Amygdala (tissue), 56 donors: ENCODE measurements around the gene DUS1L.

Source experiments
- DNase-seq, 56 donors: peaks; one replicate each; lab custom pipeline; 2025; lab: John Stamatoyannopoulos, UW

The DUS1L gene

DNA sequence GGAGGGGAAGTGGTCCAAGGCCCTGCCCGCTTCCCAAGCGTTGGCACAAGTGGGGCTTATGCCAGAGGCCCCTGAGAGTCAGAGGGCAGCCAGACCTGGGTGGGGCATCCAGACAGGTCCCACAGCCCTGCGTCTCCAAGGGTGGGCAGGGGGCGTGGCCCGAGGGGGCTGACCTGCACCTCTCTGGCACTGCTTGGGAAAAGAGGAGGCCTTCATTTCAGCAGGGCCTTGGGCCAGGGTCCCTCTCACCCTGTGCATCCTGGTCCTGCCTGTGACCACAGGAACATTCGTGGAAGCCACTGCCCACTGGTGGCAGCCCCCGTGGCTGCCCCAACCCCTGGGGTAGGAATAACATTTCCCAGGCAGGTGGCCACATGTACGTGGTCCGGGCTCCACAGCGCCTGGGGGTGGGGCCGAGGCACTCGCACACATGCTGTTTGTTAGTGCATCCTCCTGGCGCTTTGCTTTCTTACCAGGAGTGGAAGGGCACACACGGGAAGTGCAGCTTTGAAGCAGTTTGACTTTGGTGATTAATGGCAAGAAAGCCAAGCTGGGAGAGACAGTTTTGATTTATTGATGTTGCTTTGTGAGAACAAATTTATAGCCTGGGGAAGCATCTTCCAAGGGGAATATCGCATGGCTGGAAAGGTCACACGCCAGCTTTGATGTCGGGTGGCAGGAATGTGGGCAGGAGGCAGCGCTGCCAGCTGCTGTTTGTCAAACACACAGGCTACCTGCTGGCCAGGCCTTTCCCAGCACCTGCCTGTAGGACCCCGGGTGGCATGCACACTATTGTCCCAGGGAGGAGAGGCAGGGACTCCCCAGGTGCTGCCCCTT lies 47.2 kb downstream of the DUS1L start:
- DNase-seq = no peak

DNA sequence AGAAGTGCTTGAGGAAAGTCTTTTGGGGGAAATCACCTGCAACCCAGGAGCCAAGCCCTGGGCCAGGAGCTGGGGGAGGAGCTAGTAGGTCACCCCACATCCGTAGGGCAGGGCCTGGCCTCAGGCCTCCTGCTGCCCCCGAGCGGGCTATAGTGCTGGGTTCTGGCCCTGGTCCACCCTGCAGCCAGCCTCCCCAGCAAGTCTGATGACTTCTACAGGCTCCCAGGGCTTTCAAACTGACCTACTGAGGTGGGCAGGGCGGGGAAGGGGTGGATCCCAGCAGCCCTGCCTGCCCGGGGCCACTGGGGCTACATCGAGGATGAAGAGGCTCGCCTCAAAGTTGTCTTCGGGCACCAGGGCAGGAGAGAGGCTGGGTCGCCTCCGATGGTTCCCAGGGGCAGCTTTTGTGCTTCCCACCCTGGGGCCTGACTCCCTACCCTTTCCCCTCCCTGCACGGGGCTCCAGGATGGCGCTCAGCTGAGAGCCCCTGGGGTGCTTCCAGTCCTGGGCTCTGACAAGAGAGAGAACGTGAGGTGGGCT lies 47.9 kb downstream of the DUS1L start:
- no peak for DNase-seq

DNA sequence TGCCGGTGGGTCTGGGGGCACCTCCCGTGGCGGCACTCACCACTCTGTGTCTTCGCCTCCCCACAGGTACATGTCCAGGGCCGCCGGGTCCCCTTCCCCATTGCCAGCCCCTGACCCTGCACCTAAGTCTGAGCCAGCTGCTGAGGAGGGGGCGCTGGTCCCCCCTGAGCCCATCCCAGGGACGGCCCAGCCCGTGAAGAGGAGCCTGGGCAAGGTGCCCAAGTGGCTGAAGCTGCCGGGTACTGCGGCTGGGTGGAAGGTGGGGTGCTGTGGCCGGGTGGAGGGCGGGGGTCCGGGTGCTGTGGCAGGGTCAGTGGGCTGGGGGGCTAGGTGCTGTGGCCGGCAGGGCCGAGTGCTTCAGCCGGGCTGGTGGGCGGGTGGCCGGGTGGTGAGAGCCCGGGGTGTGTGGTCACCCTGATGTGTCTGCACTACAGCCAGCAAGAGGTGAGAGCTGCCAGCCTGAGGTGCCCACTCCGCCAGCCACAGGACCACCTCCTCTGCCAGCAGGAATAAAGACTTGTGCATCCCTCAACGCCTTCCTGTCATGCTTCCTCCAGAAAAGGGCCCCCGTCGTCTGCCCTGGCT lies 48.6 kb downstream of the DUS1L start:
- no peak for DNase-seq

DNA sequence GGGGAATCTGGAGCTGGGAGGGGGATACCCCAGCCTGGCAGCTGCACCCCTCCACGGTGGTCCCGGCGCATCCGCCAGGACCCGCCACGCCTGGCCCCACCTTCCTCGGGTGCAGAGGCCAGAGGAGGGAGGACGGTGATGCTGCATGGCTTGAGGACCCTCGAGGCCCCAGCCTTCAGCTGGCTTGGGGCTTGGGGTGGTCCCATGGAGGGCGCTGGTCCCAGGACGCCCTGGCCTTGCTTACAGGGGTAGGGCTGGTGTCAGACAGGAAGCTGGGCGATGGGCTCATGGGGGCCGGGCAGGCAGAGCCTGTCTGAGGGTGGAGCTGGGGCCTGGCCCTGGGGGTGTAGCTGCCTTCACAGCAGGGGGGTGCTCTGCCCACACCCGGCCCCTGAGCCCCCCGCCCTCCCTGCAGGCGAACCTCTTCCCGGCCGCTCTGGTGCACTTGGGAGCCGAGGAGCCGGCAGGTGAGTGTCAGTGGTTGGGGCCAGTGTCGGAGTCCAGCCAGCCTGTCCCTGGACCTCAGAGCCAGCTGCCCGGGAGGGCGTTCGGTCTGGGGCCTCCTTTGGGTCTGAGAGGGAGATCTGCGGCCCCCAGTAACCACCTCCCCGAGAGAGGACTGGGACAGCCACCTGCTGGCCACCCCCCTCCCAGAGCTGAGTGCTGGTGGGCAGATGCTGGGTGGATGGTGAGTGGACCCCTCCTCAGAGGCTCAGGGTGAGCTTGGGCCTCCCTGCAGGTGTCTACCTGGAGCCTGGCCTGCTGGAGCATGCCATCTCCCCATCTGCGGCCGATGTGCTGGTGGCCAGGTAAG lies 49.3 kb downstream of the DUS1L start:
- DNase-seq = no peak

DNA sequence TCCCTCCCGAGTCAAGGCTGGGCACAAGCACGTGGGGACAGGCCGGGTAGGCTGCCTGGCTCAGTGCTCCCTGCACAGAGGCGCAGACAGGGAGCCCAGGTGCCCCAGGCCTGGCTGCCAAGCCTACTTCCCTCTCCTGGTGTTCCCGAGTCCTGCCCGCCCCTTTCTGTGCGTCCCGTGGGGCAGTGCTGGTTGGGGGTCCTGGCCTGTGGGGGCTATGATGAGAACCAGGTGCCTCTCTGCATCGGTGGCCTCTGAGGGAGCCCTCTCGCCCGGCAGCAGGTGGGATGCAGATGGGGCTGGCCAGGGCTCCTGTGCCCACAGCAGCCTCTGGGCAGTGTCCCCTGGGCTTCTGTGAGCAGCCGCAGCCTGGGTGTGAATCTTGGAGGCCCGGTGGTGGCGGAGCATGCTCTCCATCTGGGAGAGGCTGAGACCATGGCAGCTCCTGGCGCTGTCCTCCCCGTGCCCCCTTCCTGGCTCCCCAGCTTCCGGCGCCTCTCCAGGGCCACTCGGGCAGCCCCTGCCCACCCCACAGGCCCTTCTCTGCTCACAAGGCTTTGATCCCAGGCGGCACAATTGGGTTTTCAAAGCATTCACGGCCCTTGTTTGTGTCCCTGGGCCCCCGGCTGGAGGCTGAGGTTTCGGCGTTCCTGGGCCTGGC lies 50.2 kb downstream of the DUS1L start:
- no peak for DNase-seq

DNA sequence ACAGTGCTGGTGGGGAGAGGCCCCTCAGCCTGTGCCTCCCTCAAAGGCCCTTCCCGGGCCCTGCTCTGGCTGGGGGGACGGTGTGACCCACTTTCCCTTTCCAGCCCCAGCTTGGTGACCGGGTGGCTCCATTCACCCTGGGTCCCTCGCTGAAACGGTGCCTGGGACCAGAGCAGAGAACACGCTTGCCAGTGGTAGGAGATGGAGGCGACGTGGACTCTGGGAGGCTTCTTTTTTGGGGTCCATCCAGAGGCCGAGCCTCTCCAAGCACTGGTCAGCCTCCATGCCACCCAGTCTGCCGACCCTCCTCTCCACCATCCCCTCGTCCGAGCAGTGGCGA lies 50.7 kb downstream of the DUS1L start:
- DNase-seq = no peak

DNA sequence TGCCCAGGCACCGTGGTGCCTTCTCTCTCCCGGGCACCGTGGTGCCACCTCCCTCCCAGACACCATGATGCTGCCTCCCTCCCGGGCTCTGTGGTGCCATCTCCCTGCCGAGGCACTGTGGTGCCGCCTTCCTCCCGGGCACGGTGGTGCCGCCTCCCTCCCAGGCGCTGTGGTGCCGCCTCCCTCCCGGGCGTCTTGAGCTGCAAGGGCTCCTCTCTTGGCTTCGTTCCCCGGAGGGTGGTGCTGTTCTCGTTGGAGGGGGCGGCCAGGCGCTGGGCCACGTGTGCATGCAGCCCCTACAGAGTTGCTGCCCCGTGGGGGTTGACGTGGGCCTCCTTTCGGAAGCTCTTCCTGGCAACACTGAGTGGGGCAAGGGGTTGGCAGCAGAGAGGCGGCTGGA lies 51.2 kb downstream of the DUS1L start:
- DNase-seq = peak in 20 of 56 donors; percentile 9 to 56 (median 28)

DNA sequence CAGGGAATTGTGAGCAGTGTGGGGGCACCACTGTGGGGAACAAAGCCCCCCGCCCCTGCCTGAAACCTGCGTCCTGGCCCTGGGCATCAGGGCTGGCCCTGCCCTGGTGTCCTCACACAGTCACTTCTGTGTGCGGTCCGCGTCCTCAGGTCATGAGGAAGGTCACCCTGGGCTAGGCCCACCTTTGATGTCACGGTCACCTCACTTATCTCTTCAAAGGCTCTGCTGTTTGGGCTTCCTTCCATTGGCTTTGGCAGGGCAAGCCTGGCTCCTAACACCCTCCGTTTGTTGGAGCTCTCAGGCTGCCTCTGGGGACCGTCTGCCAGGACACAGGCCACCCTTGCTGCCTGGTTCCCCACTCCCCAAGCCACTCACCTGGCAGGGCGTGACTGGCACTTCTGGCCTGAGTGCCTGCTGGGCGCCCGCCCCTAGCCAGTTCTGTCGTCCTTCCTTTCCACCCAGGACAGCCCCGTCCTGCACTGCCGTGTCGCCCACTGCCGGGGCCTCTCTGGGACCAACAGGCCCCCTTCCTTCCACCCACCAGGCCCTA lies 51.8 kb downstream of the DUS1L start:
- DNase-seq = no peak

DNA sequence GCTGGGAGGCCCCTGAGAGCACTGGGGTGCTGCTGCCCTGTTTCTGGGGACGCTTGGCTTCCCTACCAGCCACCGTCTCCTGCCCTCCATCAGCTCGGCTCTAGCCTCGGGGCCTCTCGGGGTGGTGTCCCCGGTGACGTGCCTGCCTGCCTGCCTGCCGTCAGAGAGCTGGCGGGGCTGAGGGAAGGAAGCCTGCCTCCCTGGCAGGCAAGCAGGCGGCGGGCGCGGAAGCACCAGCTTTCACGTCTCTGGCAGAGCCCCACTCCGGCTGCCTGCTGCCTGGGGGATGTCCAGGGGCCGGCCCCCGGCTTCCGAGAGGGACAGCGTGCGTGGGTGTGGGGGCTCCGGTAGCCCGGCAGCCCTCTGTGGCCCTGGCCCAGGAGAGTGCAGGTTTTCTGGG lies 52.3 kb downstream of the DUS1L start:
- peak in 29 of 56 donors; percentile 14 to 85 (median 47) for DNase-seq

DNA sequence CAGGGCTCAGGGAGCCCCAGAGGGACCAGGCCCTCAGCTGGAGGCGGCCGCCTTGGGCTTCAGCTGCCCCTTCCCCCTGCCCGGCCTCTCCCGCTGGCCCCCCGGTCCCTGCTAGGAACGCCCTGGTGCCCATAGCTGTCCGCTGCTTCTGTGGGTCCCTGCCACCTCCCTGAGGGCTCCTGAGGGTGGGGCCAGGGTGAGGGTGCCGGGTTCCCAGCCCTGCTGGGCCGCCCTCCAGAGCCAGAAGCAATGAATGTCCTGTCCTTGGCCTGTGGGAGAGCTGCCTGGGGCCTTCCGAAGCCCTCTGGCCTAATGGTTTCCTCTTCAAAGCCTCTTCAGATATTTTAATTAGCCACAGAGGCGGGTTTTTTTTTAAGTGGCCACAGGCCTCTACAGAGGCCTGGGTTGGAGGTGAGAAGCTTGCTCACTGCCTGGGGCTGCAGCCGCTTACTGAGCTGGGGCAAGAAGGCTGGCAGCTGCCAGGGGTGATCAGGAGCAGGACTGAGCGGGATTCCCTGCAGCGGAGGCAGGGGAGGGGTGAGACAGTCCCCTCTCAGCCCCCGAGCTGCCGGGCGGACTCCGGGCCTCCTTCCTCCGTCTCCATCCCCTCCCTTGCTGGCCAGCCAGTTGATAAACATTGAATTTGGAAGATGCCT lies 52.8 kb downstream of the DUS1L start:
- DNase-seq = peak in 1 of 56 donors; percentile 27

DNA sequence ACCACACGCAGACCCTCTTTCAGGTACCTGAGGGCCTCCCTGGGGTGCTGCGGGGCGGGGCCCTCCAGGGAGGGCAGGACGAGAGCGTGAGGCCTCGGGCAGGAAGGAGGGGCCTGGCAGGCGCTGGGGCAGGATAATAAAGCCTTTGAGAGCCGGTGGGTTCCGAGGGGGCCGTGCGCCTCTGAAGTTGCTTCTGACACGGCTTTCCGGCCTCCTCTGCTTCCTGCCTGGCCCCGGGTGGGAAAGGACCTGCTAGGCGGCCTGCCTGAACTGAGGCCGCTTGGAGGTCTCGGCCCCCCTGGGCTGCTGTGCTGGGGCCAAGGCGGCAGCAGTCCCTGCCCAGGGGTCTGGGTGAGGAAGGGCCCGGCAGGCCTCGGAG lies 53.4 kb downstream of the DUS1L start:
- no peak for DNase-seq

DNA sequence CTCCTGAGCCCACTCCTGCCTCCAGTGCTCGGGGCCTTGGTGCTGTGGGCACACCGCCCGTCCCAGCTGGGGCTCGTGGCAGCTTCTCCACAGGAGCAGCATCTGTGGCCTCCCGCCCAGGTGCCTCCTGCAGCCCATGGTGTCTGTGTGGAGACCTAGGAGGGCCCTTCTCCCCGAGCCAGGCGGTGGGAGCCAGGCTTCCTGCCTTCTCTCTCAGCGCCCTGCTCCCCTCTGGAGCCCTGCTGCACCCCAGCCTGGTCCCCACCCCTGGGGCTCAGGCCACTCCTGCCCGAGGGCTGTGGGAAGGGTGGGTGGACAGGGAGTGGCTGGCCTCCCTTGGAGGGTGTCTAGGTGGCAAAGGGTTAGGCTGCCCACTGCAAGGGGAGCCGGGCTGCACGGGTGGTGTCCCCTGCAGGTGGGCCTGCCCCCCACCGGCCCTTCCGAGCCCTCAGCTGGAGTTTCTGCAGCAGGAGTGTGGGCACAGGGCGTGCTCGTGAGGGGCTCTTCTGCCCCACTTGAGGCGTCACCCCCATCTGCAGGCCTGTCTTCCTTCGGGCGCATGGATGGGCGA lies 53.9 kb downstream of the DUS1L start:
- no peak for DNase-seq

DNA sequence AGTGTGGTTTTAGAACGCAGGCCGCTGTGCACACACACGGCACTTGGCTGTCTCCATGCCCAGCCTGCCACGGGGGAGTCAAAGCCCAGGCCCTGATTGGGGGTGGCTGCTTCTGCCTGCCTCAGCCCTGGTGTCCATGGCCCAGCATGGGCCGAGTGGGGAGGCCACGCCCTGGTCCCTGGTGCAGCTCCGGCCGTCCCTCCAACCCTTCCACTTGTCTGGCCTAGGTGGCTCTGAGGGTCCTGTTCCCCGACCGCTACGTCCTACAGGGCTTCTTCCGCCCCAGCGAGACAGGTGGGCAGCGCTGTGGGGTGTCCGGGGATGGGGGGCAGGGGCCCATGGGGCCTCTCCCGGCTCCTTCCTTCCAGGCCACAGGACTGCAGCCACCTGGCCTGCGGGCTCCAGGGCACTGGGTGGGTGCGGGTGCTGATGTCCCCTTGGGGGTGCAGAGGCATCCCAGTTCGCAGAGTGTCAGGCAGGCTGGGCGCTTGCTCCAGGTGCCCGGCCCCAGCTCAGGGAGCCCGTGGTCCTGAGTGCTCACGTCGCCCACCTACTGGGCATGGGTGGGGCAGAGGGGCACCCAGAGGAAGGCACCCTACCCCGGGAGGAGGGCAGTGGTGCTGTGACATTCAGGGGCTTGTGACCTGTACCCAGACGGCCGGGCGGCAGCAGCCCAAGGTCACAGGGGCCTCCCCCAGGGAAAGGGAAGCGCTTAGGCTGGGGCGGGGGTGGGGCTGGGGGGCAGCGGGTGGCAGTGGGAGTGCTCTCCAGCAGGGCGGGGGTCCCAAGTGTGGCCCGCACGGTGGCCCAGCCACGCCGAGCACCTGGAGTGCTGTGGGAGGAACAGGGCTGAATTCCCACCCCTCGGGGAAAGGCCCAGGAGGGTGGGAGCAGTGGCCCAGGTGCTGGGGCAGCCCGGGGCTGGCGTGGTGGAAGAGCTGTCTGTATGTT lies 54.8 kb downstream of the DUS1L start:
- no peak for DNase-seq

DNA sequence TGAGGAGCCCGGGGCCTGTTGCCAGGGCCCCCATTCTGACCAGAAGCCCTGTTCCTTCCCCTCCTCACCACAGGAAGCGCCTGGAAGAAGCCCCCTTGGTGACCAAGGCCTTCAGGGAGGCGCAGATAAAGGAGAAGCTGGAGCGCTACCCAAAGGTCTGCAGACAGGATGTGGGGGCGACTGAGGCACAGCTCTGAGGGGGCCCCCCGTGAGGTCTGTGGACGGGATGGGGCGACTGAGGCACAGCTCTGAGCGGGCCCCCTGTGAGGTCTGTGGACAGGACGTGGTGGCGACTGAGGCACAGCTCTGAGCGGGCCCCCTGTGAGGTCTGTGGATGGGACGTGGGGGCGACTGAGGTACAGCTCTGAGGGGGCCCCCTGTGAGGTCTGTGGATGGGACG lies 56.2 kb downstream of the DUS1L start:
- DNase-seq = no peak

DNA sequence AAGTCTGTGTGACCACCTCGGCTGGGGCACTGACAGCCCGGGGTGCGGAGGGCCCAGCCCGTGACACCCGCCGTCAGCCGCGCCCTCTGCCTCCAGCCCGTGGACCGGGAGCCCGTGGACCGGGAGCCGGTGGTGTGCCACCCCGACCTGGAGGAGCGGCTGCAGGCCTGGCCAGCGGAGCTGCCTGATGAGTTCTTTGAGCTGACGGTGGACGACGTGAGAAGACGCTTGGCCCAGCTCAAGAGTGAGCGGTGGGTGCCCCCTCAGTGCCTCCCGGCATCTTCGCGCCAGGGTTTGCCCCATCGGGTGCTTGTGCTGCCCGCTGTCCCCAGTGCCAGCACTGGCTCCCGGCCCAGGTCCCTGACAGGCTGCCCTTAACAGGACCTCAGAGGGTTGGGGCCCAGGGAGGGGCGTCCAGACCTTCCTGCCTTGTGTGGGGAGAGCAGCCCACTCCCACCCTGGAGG lies 56.6 kb downstream of the DUS1L start:
- DNase-seq = peak in 3 of 56 donors; percentile 11 to 25 (median 23)

DNA sequence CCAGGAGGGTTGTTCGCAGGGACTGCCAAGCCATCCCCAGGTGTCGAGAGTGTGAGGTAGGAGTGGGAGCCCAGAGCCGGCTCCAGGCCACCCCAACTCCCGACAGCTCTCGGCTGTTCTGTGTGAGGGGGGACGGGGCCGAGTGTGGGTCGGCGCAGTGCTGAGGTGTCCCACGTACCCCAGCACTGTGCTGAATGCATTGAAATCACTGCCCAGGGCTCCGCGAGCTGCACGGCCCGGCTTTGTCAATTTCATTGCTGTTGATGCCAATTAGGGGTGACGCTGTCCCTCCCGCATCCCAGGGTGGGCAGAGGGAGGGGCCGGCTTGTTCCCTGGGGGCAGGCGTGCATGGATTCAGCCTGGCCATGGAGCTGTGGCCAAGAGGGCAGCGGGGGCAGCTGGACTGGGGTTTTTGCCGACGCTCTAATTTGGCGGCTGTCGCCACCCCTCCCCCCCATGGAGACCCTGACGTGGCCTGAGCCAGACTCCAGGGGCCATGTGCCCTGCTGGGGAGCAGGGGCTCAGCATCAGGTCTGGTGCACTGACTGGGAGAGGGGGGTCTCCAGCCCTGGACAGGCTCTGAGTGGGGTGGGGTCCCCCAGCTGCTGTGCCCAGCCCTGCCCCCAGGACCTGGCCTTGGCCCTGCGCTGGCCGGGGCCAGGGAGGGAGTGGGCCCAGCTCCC lies 57.2 kb downstream of the DUS1L start:
- DNase-seq = no peak
